NCI-H1694 treated with DMSO at 0.1 percent for 48 hours (cell line): ENCODE data around the gene ST6GAL1.
"Not testable (repeated sequence)": the region's sequence is repeated elsewhere in the genome, so short reads cannot be mapped to it uniquely, and the experiment has no call there.

Source experiments
- DNase-seq: peaks from one replicate; lab custom pipeline; 2025; lab: John Stamatoyannopoulos, UW

Gene ST6GAL1

GRCh38 chr3:186994000-186994955 lies 64.0 kb downstream of the ST6GAL1 start:
- DNase-seq = no peak

GRCh38 chr3:186996356-186996755 lies 66.0 kb downstream of the ST6GAL1 start:
- no peak for DNase-seq

- no peak for DNase-seq
These were observed 66.7 kb downstream of the ST6GAL1 start for GRCh38 chr3:186997061-186997460.

DNA sequence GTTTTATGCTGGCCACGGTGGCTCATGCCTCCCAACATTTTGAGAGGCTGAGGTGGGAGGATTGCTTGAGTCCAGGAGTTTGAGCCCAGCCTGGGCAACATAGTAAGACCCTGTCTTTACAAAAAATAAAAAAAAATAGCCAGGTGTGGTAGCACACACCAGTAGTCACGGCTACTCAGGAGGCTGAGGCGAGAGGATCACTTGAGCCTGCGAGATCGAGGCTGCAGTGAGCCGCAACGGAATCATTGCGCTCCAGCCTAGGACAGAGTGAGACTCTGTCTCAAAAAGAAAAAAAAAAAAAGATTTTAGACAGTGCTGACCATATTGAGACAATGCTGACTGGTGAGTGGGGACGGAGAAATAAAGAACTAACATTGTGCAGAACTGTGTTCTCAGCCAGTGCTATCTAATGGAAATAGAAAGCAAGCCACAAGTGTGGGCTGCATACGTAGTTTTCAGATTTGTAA lies 67.2 kb downstream of the ST6GAL1 start:
- no peak for DNase-seq

DNA sequence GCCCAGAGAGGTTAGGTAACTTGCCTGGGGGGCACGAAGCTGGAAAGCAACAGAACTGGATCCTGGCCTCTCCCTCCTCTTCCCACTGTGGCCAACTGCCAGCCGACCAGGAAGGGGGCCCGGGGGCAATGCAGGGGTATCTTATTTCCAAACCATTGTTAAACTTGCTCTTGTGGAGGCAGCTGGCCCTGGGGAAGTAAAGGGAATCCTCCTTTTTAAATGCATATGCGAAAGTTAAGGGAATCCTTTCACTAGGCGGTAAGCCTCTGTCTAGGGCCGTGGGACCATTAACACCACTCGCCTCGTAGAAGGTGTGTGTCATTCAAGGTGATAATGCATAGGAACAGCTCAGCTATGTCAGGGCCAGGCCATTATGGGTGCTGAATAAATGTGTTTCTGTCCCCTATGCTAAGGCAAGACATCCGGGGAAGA lies 68.6 kb downstream of the ST6GAL1 start:
- no peak for DNase-seq

GRCh38 chr3:187000711-187001151 lies 70.4 kb downstream of the ST6GAL1 start:
- DNase-seq = no peak

GRCh38 chr3:187002915-187003314 lies 72.6 kb downstream of the ST6GAL1 start:
- no peak for DNase-seq

GRCh38 chr3:187005827-187006481 lies 75.6 kb downstream of the ST6GAL1 start:
- DNase-seq = no peak

DNA sequence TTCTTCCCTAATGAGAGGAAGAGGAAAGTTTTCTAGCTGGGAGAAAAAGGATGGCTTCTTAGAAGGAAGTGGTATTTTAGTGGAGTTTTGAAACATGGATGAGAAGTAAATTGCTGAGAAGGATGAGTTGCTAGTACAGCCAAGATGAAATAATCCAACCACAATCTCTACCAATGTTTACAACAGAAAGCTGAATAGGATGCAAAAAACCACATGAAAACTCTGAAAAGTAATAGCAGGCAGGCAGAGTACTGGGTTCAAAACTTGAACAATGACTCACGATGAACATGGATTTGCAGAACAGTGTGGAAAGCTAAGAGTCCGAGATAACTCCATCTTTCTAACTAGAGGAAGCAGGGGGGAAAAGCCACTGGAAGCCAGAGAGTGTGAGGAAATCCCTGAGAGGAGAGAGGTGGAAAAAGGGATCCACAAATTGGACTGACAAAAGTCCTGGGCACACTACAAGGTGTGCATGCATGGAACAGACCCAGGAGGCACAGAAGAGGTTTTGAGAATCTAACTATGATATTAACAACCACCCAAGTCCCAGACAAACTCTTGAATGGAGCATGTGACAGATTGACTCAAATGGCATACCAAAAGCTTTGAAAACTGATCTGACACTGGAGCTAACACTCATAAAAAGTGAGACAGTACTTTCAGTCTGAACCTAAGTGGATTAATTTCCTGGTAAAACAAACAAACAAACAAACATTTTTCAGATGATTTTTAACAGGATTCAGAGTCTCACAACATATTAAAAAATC lies 76.7 kb downstream of the ST6GAL1 start:
- DNase-seq = no peak

- DNase-seq = not testable (repeated sequence)
These were observed 80.1 kb downstream of the ST6GAL1 start for GRCh38 chr3:187010382-187010781.

- DNase-seq = no peak
These were observed 81.6 kb downstream of the ST6GAL1 start for GRCh38 chr3:187011915-187012314.

GRCh38 chr3:187012609-187013051 lies 82.3 kb downstream of the ST6GAL1 start:
- no peak for DNase-seq

- no peak for DNase-seq
These were observed 82.9 kb downstream of the ST6GAL1 start for GRCh38 chr3:187013159-187013716.

DNA sequence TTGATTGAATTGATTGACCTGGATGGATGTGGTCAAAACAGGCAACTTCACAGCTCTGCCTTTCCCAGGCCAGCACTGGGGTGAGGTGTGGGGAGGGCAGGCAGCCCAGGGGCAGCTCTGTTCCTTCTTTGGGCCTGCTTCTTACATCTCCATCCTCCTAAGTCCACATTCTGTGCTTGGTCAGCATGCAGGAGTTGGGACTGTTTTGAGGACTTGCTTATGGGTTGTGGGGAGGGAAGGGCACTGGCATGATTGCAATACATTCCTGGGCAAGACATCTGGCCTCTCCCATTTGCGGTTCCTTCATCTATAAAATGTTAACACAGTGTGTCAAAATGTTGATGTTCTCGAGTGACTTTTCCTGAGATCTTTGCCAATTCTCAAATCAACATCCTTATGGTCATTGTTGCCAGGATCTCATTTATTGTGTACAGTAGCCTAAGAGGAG lies 84.1 kb downstream of the ST6GAL1 start:
- DNase-seq = no peak

GRCh38 chr3:187015903-187016638 lies 85.7 kb downstream of the ST6GAL1 start:
- DNase-seq = no peak

GRCh38 chr3:187016639-187017345 lies 86.5 kb downstream of the ST6GAL1 start:
- no peak for DNase-seq

GRCh38 chr3:187017511-187018230 lies 87.3 kb downstream of the ST6GAL1 start:
- DNase-seq = no peak

DNA sequence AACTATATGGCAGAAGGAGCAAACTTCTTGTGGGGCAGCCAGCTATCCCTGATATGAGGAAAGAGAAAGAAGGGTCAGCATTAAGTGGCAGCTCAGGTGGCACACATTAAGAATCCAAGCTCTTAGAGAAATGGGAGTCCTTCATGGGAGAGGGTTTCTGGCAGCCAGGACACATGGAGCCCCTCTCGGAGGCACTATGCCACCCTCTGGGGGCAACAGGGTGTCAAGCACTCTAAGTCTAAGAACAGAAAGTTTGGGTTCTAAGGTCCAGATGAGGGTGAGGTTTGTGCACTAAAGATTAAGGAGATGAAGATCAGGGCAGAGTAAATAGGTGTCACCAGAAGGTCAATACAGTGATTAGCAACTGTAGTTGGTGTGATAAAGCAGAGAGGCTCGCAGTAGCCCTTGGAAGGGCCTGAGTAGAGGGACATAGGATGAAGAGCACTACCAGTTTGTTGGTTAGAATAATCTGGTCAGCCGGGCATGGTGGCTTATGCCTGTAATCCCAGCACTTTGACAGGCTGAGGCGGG lies 89.3 kb downstream of the ST6GAL1 start:
- DNase-seq = no peak

DNA sequence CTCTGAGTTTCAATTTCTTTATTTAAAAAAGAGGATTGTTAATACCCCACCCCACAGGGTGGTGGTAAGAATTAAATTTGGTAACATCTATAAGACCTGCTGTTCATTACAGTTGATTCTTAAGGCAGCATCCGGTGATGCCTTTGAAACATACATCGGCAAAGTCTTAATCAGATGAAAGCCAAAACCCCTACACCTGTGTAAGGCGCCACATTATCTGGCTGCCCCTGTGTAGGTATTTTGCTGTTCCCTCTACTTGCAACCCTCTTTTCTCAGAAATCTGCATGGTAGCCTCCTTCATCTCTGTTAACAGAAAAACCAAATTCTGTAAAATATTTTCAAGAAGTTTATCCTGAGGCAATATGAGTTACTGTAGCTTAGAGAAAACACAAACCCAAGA lies 90.0 kb downstream of the ST6GAL1 start:
- DNase-seq = no peak
